Measurements from ENCODE around the gene P2RY6.

- TF ChIP-seq POLR2A (IDR thresholded peaks at IDR 0.05) (no peak), CTCF (IDR thresholded peaks at IDR 0.05) (no peak)
These were observed 23.5 kb upstream of the P2RY6 start for GRCh38 chr11:73248526-73249185.
